K562 (cell line): ENCODE results near the gene FIBP. TPM values are rescaled to one million over a fixed set of nuclear protein-coding genes. Genes with fewer than 3 reads are reported as not detected.
A peak's percentile ranks its signal among the peaks of the same experiment; 100 is the strongest.

Source experiments
- CTBP1 ChIP-seq: fragments of 450-650 bp; IDR thresholded peaks from 2 replicates; pipeline ENCODE4 v1.6.1; 2016; ENCODE audit warnings: borderline replicate concordance
- KAT7 ChIP-seq: sonication (generic); formaldehyde crosslinking; IDR thresholded peaks from 2 replicates; pipeline ENCODE4 v1.8.0; 2022; ENCODE audit warnings: missing genetic modification reagents, mild to moderate bottlenecking, borderline replicate concordance
- MEIS2 ChIP-seq: fragments of 450-650 bp; IDR thresholded peaks from 2 replicates; pipeline ENCODE4 v1.6.1; 2014; ENCODE audit warnings: mild to moderate bottlenecking; ENCODE audit not compliant: partially characterized antibody
- NFE2 ChIP-seq: IDR thresholded peaks from 2 replicates; pipeline ENCODE4 v1.6.1; 2014; ENCODE audit warnings: antibody characterized with exemption, low read depth
- PRMT5 ChIP-seq: sonication (generic); formaldehyde crosslinking; IDR thresholded peaks from 2 replicates; pipeline ENCODE4 v1.5.0; 2020; ENCODE audit warnings: missing genetic modification reagents
- ZNF583 ChIP-seq: fragments of 250-450 bp; sonication (Bioruptor Pico); IDR thresholded peaks from 2 replicates; pipeline ENCODE4 v1.4.0; 2020
- polyA plus RNA-seq, 8 experiments: library from polyadenylated mRNA; depleted of rRNA in 4 of 8; stranded (reverse) in 5 of 8; unstranded in 3 of 8; fragments of >200 nt; fragmentation: Nextera tagmentation in 2 of 8; fragmentation: Illumina TruSeq in 1 of 8; extraction: Ambion mirVana in 2 of 8; extraction: Trizol in 1 of 8; gene quantifications; 2 replicates each; pipeline versions ENCODE4 v1.2.1 to v1.2.3, GENCODE V29; 2011 to 2014; ENCODE audit warnings: inconsistent platforms in 1 of 8, missing spikeins in 1 of 8
- total RNA-seq, 7 experiments: library from RNA; depleted of rRNA in 6 of 7; stranded (reverse); fragments of >200 nt in 6 of 7; fragmentation: Illumina TruSeq in 2 of 7; extraction: Trizol in 2 of 7; gene quantifications; 2 replicates each; pipeline versions ENCODE4 v1.2.1 to v1.2.3, GENCODE V29; 2011 to 2021; ENCODE audit warnings: low replicate concordance in 1 of 7
- TF ChIP-seq, protein P1 (sequence below): conservative IDR thresholded peaks from 2 replicates; pipeline ENCODE4 v1.6.1; 2011; ENCODE audit warnings: low read depth, mild to moderate bottlenecking, low read length; ENCODE audit not compliant: control insufficient read depth
- TF ChIP-seq, protein P2 (sequence below): fragments of 450-650 bp; formaldehyde crosslinking; conservative IDR thresholded peaks from 2 replicates; pipeline ENCODE4 v1.4.0; 2022; ENCODE audit warnings: mild to moderate bottlenecking, missing genetic modification characterization
- TF ChIP-seq, protein P3 (sequence below): IDR thresholded peaks from 2 replicates; pipeline ENCODE4 v1.6.1; 2012; ENCODE audit warnings: low read depth, low read length, improper control_type of control experiment, borderline replicate concordance
- TF ChIP-seq, protein P4 (sequence below): sonication (generic); formaldehyde crosslinking; IDR thresholded peaks from 2 replicates; pipeline ENCODE4 v1.5.0; 2020; ENCODE audit warnings: missing genetic modification reagents
- TF ChIP-seq, protein P5 (sequence below): fragments of 200-800 bp; sonication (Bioruptor generic); IDR thresholded peaks from 2 replicates; pipeline ENCODE4 v1.6.1; 2017; ENCODE audit warnings: missing genetic modification characterization, missing compliant biosample characterization
- TF ChIP-seq, protein P6 (sequence below): fragments of 250-450 bp; sonication (Bioruptor Pico); IDR thresholded peaks from 2 replicates; pipeline ENCODE4 v1.5.0; 2021; ENCODE audit warnings: mild to moderate bottlenecking, moderate library complexity
- TF ChIP-seq, protein P7 (sequence below): fragments of 250-450 bp; sonication (Bioruptor Pico); IDR thresholded peaks from 2 replicates; pipeline ENCODE4 v1.8.0; 2021; ENCODE audit warnings: moderate library complexity, mild to moderate bottlenecking, inconsistent platforms
- TF ChIP-seq, protein P8 (sequence below), 2 experiments: fragments of 450-650 bp in 1 of 2; sonication (generic) in 1 of 2; formaldehyde crosslinking in 1 of 2; IDR thresholded peaks in 1 of 2; conservative IDR thresholded peaks in 1 of 2; 2 replicates each; pipeline versions ENCODE4 v1.6.1 to v1.8.1; 2016 to 2023; ENCODE audit warnings: mild to moderate bottlenecking in 2 of 2, moderate library complexity in 2 of 2, inconsistent platforms in 1 of 2, missing genetic modification reagents in 1 of 2

The FIBP gene
- total and polyA plus RNA-seq, 9 of the 15 experiments (the other 6 are each of a cell fraction or from before 2014, with no cell fraction given), result 41.2 to 79.2 (median 48.6) TPM

DNA sequence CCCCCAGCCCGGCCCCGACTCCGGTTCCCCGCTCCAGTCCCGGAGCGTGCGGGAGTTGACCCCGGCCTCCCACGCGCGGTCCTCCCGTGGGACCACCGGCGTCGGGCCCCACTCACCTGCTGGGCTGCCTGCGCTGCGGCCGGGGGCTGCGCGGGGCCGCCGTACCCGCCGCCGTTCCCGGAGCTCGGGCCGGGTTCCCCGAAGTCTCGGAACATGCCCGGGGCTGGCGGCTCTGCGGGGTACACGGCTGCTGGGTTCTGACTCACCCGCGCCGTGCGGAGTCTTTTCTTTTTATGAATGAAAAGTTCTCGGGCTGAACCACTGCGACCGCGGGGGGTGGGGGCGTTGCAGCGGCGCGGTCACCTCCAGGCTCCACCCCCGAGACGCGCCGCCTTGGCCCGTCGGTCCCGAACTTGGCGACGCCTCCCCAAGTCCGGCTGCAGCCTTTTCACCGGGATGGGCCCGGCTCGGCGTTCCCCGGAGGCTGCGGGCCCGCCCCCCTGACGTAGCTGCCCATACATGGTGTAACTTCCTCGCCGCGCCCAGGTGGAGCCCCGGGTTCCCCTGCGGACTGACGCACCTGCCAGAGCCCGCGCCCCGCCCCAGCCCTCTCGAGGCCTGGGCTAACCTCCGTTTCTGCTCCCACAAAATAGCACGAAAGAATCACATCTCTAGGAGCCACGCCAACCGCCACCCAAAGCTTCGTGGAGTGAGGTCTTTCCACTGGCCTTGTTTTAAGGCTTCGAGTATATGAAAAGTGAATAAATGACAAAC lies 12.0 kb upstream of the FIBP start, which contains the start of gene FOSL1 (continued):
- TF ChIP-seq, protein P1, sequence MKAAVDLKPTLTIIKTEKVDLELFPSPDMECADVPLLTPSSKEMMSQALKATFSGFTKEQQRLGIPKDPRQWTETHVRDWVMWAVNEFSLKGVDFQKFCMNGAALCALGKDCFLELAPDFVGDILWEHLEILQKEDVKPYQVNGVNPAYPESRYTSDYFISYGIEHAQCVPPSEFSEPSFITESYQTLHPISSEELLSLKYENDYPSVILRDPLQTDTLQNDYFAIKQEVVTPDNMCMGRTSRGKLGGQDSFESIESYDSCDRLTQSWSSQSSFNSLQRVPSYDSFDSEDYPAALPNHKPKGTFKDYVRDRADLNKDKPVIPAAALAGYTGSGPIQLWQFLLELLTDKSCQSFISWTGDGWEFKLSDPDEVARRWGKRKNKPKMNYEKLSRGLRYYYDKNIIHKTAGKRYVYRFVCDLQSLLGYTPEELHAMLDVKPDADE, result peak; percentile 82; the same call in 1 of the 2 replicates
- TF ChIP-seq, protein P2, sequence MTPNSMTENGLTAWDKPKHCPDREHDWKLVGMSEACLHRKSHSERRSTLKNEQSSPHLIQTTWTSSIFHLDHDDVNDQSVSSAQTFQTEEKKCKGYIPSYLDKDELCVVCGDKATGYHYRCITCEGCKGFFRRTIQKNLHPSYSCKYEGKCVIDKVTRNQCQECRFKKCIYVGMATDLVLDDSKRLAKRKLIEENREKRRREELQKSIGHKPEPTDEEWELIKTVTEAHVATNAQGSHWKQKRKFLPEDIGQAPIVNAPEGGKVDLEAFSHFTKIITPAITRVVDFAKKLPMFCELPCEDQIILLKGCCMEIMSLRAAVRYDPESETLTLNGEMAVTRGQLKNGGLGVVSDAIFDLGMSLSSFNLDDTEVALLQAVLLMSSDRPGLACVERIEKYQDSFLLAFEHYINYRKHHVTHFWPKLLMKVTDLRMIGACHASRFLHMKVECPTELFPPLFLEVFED (CRISPR knock-in tag), result no peak
- TF ChIP-seq, protein P3, sequence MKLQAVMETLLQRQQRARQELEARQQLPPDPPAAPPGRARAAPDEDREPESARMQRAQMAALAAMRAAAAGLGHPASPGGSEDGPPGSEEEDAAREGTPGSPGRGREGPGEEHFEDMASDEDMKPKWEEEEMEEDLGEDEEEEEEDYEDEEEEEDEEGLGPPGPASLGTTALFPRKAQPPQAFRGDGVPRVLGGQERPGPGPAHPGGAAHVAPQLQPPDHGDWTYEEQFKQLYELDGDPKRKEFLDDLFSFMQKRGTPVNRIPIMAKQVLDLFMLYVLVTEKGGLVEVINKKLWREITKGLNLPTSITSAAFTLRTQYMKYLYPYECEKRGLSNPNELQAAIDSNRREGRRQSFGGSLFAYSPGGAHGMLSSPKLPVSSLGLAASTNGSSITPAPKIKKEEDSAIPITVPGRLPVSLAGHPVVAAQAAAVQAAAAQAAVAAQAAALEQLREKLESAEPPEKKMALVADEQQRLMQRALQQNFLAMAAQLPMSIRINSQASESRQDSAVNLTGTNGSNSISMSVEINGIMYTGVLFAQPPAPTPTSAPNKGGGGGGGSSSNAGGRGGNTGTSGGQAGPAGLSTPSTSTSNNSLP, result no peak
- TF ChIP-seq, protein P4, sequence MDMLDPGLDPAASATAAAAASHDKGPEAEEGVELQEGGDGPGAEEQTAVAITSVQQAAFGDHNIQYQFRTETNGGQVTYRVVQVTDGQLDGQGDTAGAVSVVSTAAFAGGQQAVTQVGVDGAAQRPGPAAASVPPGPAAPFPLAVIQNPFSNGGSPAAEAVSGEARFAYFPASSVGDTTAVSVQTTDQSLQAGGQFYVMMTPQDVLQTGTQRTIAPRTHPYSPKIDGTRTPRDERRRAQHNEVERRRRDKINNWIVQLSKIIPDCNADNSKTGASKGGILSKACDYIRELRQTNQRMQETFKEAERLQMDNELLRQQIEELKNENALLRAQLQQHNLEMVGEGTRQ (CRISPR knock-in tag), result no peak
- TF ChIP-seq, protein P5, sequence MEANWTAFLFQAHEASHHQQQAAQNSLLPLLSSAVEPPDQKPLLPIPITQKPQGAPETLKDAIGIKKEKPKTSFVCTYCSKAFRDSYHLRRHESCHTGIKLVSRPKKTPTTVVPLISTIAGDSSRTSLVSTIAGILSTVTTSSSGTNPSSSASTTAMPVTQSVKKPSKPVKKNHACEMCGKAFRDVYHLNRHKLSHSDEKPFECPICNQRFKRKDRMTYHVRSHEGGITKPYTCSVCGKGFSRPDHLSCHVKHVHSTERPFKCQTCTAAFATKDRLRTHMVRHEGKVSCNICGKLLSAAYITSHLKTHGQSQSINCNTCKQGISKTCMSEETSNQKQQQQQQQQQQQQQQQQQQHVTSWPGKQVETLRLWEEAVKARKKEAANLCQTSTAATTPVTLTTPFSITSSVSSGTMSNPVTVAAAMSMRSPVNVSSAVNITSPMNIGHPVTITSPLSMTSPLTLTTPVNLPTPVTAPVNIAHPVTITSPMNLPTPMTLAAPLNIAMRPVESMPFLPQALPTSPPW (CRISPR knock-in tag), result peak; percentile 75
- no peak for TF ChIP-seq MEIS2
- TF ChIP-seq, protein P6, sequence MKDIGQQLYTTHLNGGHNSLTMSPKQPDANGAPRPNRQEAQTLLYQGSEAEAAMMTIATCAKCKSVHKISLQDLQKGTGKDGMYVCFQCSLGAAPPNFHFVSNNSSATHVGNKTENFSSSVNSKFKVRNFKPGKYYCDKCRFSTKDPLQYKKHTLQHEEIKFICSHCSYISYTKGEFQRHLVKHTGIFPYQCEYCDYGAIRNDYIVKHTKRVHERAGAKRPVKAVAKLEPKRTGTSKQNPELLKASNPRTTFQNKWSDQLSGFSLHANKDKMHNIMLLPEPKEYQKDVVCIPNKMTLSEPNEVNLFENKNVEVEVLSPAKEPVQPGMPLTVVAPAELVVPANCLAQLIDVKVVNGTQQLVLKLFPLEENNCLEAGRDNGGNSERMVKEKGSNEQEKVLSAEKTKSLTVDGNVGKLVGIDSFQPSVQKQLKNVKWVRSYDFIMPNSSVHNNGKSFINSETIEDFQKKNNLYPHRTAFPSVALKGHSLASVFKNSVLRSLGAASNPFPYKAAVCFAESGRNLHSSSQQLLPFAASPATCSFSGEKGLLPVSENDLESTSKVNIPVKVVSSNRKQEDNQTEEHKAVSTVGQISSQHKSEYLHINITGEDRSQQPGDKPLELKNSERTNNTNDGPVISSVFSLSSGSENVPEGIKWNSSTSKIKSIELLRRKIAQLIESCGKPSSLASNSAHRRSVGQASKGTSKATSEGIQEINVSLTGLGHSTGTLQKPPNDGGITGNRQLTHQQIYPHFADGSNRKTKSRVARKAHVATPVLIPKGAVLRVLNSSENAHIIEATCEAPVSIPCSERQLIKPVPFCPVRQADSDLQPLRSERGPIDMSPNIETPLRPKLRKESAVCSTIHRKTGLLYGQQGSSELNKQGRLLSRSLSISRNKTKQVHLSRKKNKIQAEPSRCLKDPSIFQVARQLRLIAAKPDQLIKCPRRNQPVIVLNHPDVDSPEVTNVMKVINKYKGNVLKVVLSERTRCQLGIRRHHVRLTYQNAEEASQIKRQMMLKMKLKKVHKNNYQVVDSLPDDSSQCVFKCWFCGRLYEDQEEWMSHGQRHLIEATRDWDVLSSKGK, result no peak
- TF ChIP-seq, protein P7, sequence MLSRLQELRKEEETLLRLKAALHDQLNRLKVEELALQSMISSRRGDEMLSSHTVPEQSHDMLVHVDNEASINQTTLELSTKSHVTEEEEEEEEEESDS (CRISPR knock-in tag), result no peak
- TF ChIP-seq CTBP1, result peak; percentile 90
- TF ChIP-seq PRMT5 (CRISPR knock-in tag), result no peak
- no peak for TF ChIP-seq ZNF583 (CRISPR knock-in tag)
- TF ChIP-seq, protein P8, sequence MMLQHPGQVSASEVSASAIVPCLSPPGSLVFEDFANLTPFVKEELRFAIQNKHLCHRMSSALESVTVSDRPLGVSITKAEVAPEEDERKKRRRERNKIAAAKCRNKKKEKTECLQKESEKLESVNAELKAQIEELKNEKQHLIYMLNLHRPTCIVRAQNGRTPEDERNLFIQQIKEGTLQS (IDR thresholded peaks at IDR 0.05), result peak; percentile 76
- TF ChIP-seq, protein P8 (CRISPR knock-in tag; conservative IDR thresholded peaks at IDR 0.05), result peak; percentile 93
- TF ChIP-seq NFE2, result peak; percentile 7; the same call in 1 of the 2 replicates
- peak; percentile 82; the same call in 1 of the 2 replicates for TF ChIP-seq KAT7
